ENCODE measurements around the gene DIAPH2. TPM values are rescaled to one million over a fixed set of nuclear protein-coding genes. Genes with fewer than 3 reads are reported as not detected.

The DIAPH2 gene
- total RNA-seq, 6 experiments from 2014 or later, result 10.1 to 13.5 (median 11.6) TPM

DNA sequence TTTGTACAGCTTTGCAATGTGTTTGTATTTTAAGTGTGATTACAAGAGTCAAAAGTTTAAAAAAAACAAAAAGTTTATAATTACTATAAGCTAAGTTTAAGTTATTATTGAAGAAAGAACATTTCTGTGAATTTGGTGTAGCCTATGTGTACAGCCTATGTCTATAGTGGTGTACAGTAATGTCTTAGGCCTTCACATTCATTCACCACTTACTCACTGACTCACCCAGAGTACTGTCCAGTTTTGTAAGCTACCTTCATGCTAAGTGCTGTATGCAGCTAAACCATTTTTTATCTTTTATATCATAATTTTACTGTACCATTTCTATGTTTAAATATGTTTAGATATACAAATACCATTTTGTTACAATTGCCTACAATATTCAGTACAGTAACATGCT is 381.3 kb downstream of the DIAPH2 start:
- TF ChIP-seq CTCF (IDR thresholded peaks at IDR 0.05), result no peak
- no peak for DNase-seq
- Mint-ChIP-seq H3K27ac (no peak overlapping the region), H3K9me3 (no peaks in the 10 kb centered on the region), H3K27me3 (ENCODE audit: insufficient read depth) (no peaks in the 10 kb centered on the region), H3K4me1 (ENCODE audit: low read depth) (no peaks in the 10 kb centered on the region), H3K4me3 (no peak overlapping the region), H3K36me3 (ENCODE audit: low read depth) (no peaks in the 10 kb centered on the region)

DNA sequence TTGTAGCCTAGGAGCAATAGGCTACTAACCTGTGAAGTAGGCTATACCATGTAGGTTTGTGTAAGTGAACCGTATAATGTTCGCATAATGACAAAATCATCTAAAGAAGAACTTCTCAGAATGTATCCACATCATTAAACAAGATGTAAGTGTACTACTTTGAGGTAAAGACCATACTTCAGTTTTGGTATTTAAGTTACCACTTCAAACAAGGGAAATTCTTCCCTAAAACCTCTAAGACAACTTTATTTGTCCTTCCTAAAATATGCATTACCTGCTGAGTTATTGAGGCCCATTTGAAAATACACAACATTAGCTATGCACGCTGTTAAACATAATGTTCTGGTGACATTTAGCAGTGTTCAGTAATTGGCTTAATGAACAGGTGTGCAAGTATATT is 381.7 kb downstream of the DIAPH2 start:
- H3K27ac Mint-ChIP-seq, result no peak overlapping the region
- no peak for TF ChIP-seq CTCF (IDR thresholded peaks at IDR 0.05)

GRCh38 chrX:97070346-97070745 is 385.7 kb downstream of the DIAPH2 start:
- no peaks in the 10 kb centered on the region for H3K36me3 Mint-ChIP-seq (ENCODE audit: low read depth)
- H3K4me3 Mint-ChIP-seq, result no peak overlapping the region
- no peak overlapping the region for H3K27ac Mint-ChIP-seq
- peaks cover 7% of the 10 kb centered on the region for H3K4me1 Mint-ChIP-seq (ENCODE audit: low read depth)
- TF ChIP-seq CTCF (IDR thresholded peaks at IDR 0.05), result no peak
- no peaks in the 10 kb centered on the region for H3K9me3 Mint-ChIP-seq
- H3K27me3 Mint-ChIP-seq (ENCODE audit: insufficient read depth), result no peaks in the 10 kb centered on the region
- no peak for DNase-seq

More for the DNA sequence above, 381.7 kb downstream of the DIAPH2 start:
- no peak overlapping the region for H3K4me3 Mint-ChIP-seq
- DNase-seq, result no peak
- H3K27me3 Mint-ChIP-seq (ENCODE audit: insufficient read depth), result no peaks in the 10 kb centered on the region
- no peaks in the 10 kb centered on the region for H3K9me3 Mint-ChIP-seq
- H3K36me3 Mint-ChIP-seq (ENCODE audit: low read depth), result no peaks in the 10 kb centered on the region
- H3K4me1 Mint-ChIP-seq (ENCODE audit: low read depth), result no peaks in the 10 kb centered on the region

- Mint-ChIP-seq H3K4me1 (ENCODE audit: low read depth) (peaks cover 7% of the 10 kb centered on the region), H3K4me3 (no peak overlapping the region), H3K27ac (no peak overlapping the region), H3K36me3 (ENCODE audit: low read depth) (no peaks in the 10 kb centered on the region), H3K9me3 (no peaks in the 10 kb centered on the region), H3K27me3 (ENCODE audit: insufficient read depth) (no peaks in the 10 kb centered on the region)
- TF ChIP-seq CTCF (IDR thresholded peaks at IDR 0.05), result no peak
- peak; percentile 0 for DNase-seq
Observed at GRCh38 chrX:97074400-97074799, 389.8 kb downstream of the DIAPH2 start.

- H3K27ac Mint-ChIP-seq, result no peak overlapping the region
- no peaks in the 10 kb centered on the region for H3K4me1 Mint-ChIP-seq (ENCODE audit: low read depth)
- H3K27me3 Mint-ChIP-seq (ENCODE audit: insufficient read depth), result no peaks in the 10 kb centered on the region
- H3K9me3 Mint-ChIP-seq, result no peaks in the 10 kb centered on the region
- H3K36me3 Mint-ChIP-seq (ENCODE audit: low read depth), result no peaks in the 10 kb centered on the region
- no peak for DNase-seq
- no peak for TF ChIP-seq CTCF (IDR thresholded peaks at IDR 0.05)
- H3K4me3 Mint-ChIP-seq, result no peak overlapping the region
Observed at GRCh38 chrX:97089116-97089515, 404.5 kb downstream of the DIAPH2 start.

DNA sequence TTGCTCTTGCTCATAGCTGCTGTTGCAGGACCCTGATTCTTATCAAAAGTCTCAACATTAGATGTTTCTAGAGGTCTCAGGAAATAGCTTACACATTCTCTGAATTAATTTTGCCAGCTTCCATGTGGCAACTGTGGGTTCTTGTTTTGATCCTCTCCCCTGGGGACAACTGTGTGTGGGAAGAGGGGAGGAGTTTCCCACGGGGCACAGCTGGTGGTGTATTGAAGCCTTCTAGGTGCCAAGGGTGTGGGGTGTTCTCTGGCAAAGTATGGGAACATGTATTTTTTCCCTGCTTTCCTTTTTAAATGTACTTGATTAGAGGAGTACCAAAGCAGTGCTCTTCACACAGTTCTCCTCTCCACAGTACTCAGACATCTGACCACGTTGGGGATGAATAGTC is 411.7 kb downstream of the DIAPH2 start:
- no peaks in the 10 kb centered on the region for H3K27me3 Mint-ChIP-seq (ENCODE audit: insufficient read depth)
- TF ChIP-seq CTCF (IDR thresholded peaks at IDR 0.05), result no peak
- no peak overlapping the region for H3K4me3 Mint-ChIP-seq
- H3K27ac Mint-ChIP-seq, result no peak overlapping the region
- H3K4me1 Mint-ChIP-seq (ENCODE audit: low read depth), result no peaks in the 10 kb centered on the region
- DNase-seq, result no peak
- no peaks in the 10 kb centered on the region for H3K36me3 Mint-ChIP-seq (ENCODE audit: low read depth)
- H3K9me3 Mint-ChIP-seq, result no peaks in the 10 kb centered on the region
